ENCODE data around the gene TBC1D22B. TPM values are rescaled to one million over a fixed set of nuclear protein-coding genes. Genes with fewer than 3 reads are reported as not detected.

The TBC1D22B gene, protein sequence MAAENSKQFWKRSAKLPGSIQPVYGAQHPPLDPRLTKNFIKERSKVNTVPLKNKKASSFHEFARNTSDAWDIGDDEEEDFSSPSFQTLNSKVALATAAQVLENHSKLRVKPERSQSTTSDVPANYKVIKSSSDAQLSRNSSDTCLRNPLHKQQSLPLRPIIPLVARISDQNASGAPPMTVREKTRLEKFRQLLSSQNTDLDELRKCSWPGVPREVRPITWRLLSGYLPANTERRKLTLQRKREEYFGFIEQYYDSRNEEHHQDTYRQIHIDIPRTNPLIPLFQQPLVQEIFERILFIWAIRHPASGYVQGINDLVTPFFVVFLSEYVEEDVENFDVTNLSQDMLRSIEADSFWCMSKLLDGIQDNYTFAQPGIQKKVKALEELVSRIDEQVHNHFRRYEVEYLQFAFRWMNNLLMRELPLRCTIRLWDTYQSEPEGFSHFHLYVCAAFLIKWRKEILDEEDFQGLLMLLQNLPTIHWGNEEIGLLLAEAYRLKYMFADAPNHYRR
- 10 to 100 TPM; 15.4 to 15.8 TPM for total RNA-seq

DNA sequence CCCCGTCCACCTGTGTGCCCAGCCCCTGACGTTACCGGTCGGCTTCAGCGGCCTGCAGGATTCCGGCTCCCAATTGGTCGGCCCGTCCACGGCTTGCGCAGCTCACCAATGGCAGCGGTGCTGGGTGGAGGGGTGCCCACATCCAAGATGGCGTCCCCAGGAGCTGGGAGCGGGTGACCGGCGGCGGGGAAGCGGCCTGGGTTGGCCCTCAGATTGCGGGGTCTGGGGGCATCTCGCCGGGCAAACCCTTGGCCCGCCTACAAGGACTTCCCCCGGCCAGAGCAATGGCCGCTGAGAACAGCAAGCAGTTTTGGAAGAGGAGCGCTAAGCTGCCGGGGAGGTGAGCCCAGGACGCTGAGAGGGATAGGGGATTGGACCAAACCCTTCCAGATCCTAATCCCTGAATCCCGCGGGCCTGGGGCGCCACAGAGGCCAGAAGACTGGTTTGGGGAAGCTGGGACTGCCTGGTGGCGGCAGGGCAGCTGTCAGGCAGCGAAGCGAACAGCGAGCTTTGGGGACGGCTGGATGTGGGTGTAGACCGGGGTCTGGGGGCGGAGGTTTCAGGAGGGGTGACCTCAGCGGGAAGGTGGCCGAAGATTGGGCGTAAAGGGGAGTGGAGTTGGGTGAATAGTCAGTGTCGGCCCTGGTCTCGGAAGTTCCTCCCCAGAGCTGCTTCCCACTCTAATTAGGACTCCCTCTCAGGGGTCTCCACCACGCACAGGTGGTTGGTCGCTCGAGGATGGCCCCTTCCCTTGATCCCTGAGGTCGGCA lies at the start of gene TBC1D22B, which contains the start of gene TMEM217:
TBC1D22B (plus strand) TSS at position 139 of the 771 bp plus-strand sequence; CDS start at position 285, 146 bp downstream.
TMEM217 (minus strand) TSS at position 511 of the 771 bp plus-strand sequence. CDS start 39,114 bp downstream, outside the sequence.

DNA sequence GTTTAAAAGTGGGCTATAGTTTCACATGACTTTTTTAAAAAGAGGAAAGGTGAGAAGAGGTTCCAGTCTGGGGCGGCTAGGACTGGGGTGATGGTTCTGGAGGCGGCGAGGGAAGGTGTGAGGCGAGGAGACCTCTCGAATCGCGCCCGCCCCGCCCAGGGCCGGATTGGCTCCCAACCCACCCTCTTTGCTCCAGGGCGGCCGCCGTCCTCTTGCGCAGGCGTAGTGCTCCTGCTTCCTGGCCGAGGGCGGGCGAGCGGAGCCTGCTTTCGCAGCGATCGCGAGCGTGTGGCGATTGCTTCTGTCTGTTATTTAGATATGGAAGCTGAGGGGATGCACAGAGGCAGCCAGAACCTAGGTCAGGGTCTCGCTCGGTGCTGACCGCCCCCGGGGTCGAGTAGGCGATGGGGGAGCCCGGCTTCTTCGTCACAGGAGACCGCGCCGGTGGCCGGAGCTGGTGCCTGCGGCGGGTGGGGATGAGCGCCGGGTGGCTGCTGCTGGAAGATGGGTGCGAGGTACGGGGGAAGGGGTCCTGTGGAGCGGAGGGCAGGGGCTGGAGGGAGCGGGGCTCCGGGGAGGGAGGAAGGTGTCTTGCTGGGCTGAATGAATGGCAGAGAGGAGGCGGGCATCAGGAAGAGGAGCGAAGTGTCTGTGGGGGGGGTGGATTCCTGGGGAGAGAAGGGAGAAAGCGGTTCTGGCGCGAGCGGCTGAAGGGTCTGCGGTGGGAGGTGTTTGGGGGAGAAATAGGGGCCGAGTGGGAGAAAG lies 96.4 kb downstream of the TBC1D22B start, which contains the start of gene RNF8:
RNF8 (plus strand) TSS at position 223 of the 765 bp plus-strand sequence; CDS start at position 405, 182 bp downstream.

Other genes starting within 250 kb of the TBC1D22B start
- 100 to 1,000 TPM; 566 to 572 TPM for gene PIM1, start 87.6 kb upstream of the TBC1D22B start, total RNA-seq
- gene TMEM217, start 372 bp downstream of the TBC1D22B start, total RNA-seq, result 1 to 10 TPM; 3.9 to 4.0 TPM
- gene RNF8, start 96.2 kb downstream of the TBC1D22B start, total RNA-seq, result 10 to 100 TPM; 20.0 to 20.6 TPM
- 10 to 100 TPM; 64.4 to 67.1 TPM for gene CMTR1, start 175.4 kb downstream of the TBC1D22B start, total RNA-seq
- gene CCDC167, start 242.1 kb downstream of the TBC1D22B start, total RNA-seq, result 10 to 100 TPM; 40.8 to 43.0 TPM

Data from activated naive CD4-positive, alpha-beta T cell treated with anti-CD3 and anti-CD28 coated beads, Interleukin-2, amount 10 ng/mL, durations not matched to agents 5 hours and 36 hours (primary cell).